ENCODE results near the gene DHRS12.
A peak's percentile ranks its signal among the peaks of the same experiment; 100 is the strongest.

DHRS12 gene

DNA sequence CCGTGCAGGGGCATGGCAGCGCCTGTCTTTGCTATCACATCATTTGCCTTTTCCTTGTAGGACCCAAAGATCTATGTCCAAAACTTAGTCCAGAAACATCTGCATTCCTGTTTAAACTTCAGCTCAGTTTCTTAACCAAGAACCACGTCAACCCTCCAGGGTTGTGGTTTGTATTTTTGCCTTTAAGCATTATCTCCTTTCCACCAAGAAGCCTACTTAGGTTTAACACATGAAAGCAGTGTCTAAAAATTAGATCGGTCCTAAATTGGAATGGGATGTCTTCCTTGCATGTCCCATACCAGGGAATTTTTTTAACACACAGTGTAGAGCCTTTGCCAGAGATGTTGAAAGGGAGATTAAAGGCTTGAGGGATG lies 38.8 kb downstream of the DHRS12 start:
- peaks cover 6% of the 10 kb centered on the region; the same call in 1 of the 2 replicates for H3K36me3 ChIP-seq (ENCODE audit: insufficient read depth, low read length)
- H3K27me3 ChIP-seq (ENCODE audit: insufficient read depth, low read length, poor library complexity): no peaks in the 10 kb centered on the region
- no peaks in the 10 kb centered on the region for H3K4me1 ChIP-seq (ENCODE audit: insufficient read depth, low read length)
- H3K4me3 ChIP-seq (ENCODE audit: low read depth in 1 of 2, low read length in 2 of 2): no peak overlapping the region
- H4K20me1 ChIP-seq (ENCODE audit: insufficient read depth, low read length): no peaks in the 10 kb centered on the region
- peak; percentile 7; the same call in 1 of the 3 replicates for ATAC-seq (ENCODE audit: insufficient read depth, low read depth)
- no peaks in the 10 kb centered on the region for H3K9me3 ChIP-seq (ENCODE audit: insufficient read depth, low read length, severe bottlenecking)
- H3K9ac ChIP-seq (ENCODE audit: low read depth, low read length): no peak overlapping the region
- H2AFZ ChIP-seq (ENCODE audit: low read depth, low read length): no peak overlapping the region
- no peak overlapping the region for H3K27ac ChIP-seq (ENCODE audit: low read length)
- TF ChIP-seq, protein P1, sequence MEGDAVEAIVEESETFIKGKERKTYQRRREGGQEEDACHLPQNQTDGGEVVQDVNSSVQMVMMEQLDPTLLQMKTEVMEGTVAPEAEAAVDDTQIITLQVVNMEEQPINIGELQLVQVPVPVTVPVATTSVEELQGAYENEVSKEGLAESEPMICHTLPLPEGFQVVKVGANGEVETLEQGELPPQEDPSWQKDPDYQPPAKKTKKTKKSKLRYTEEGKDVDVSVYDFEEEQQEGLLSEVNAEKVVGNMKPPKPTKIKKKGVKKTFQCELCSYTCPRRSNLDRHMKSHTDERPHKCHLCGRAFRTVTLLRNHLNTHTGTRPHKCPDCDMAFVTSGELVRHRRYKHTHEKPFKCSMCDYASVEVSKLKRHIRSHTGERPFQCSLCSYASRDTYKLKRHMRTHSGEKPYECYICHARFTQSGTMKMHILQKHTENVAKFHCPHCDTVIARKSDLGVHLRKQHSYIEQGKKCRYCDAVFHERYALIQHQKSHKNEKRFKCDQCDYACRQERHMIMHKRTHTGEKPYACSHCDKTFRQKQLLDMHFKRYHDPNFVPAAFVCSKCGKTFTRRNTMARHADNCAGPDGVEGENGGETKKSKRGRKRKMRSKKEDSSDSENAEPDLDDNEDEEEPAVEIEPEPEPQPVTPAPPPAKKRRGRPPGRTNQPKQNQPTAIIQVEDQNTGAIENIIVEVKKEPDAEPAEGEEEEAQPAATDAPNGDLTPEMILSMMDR (IDR thresholded peaks at IDR 0.05; ENCODE audit: borderline replicate concordance, extremely low read depth, low read length, poor library complexity, severe bottlenecking): no peak
- TF ChIP-seq EZH2 (IDR thresholded peaks at IDR 0.05; ENCODE audit: borderline replicate concordance, low read depth, low read length, severe bottlenecking): no peak
- H3K79me2 ChIP-seq (ENCODE audit: insufficient read depth, low read length): no peaks in the 10 kb centered on the region
- H3K4me2 ChIP-seq (ENCODE audit: insufficient read depth, low read length): no peak overlapping the region
- DNase-seq: no peak

- Histone ChIP-seq H3K4me3 (ENCODE audit: low read depth in 1 of 2, low read length in 2 of 2) (no peak overlapping the region), H2AFZ (ENCODE audit: low read depth, low read length) (no peak overlapping the region), H3K36me3 (ENCODE audit: insufficient read depth, low read length) (peaks cover 6% of the 10 kb centered on the region; the same call in 1 of the 2 replicates), H3K4me2 (ENCODE audit: insufficient read depth, low read length) (no peak overlapping the region), H3K9me3 (ENCODE audit: insufficient read depth, low read length, severe bottlenecking) (no peaks in the 10 kb centered on the region), H3K4me1 (ENCODE audit: insufficient read depth, low read length) (no peaks in the 10 kb centered on the region), H4K20me1 (ENCODE audit: insufficient read depth, low read length) (no peaks in the 10 kb centered on the region), H3K79me2 (ENCODE audit: insufficient read depth, low read length) (no peaks in the 10 kb centered on the region), H3K27me3 (ENCODE audit: insufficient read depth, low read length, poor library complexity) (no peaks in the 10 kb centered on the region), H3K9ac (ENCODE audit: low read depth, low read length) (no peak overlapping the region), H3K27ac (ENCODE audit: low read length) (no peak overlapping the region)
- peak; percentile 16 for DNase-seq
- TF ChIP-seq EZH2 (IDR thresholded peaks at IDR 0.05; ENCODE audit: borderline replicate concordance, low read depth, low read length, severe bottlenecking): no peak
- TF ChIP-seq, protein P1 (IDR thresholded peaks at IDR 0.05; ENCODE audit: borderline replicate concordance, extremely low read depth, low read length, poor library complexity, severe bottlenecking): no peak
- peak; percentile 56 for ATAC-seq (ENCODE audit: insufficient read depth, low read depth)
Observed at GRCh38 chr13:51764184-51765141, 39.5 kb downstream of the DHRS12 start.

- no peaks in the 10 kb centered on the region for H4K20me1 ChIP-seq (ENCODE audit: insufficient read depth, low read length)
- no peaks in the 10 kb centered on the region for H3K27me3 ChIP-seq (ENCODE audit: insufficient read depth, low read length, poor library complexity)
- H2AFZ ChIP-seq (ENCODE audit: low read depth, low read length): no peak overlapping the region
- no peaks in the 10 kb centered on the region for H3K79me2 ChIP-seq (ENCODE audit: insufficient read depth, low read length)
- DNase-seq (no peak), ATAC-seq (ENCODE audit: insufficient read depth, low read depth) (no peak)
- H3K4me3 ChIP-seq (ENCODE audit: low read depth in 1 of 2, low read length in 2 of 2): no peak overlapping the region
- H3K36me3 ChIP-seq (ENCODE audit: insufficient read depth, low read length): peaks cover 8% of the 10 kb centered on the region; the same call in 1 of the 2 replicates
- TF ChIP-seq, protein P1 (IDR thresholded peaks at IDR 0.05; ENCODE audit: borderline replicate concordance, extremely low read depth, low read length, poor library complexity, severe bottlenecking): no peak
- no peak for TF ChIP-seq EZH2 (IDR thresholded peaks at IDR 0.05; ENCODE audit: borderline replicate concordance, low read depth, low read length, severe bottlenecking)
- H3K9me3 ChIP-seq (ENCODE audit: insufficient read depth, low read length, severe bottlenecking): no peaks in the 10 kb centered on the region
- H3K27ac ChIP-seq (ENCODE audit: low read length): no peak overlapping the region
- no peaks in the 10 kb centered on the region for H3K4me1 ChIP-seq (ENCODE audit: insufficient read depth, low read length)
- H3K4me2 ChIP-seq (ENCODE audit: insufficient read depth, low read length): no peak overlapping the region
- H3K9ac ChIP-seq (ENCODE audit: low read depth, low read length): no peak overlapping the region
Observed at GRCh38 chr13:51763486-51763885, 40.5 kb downstream of the DHRS12 start.

All from DND-41 (cell line).